Esophagus muscularis mucosa (tissue), 4 donors: ENCODE results near the gene IQCH. TPM values are rescaled to one million over a fixed set of nuclear protein-coding genes. Genes with fewer than 3 reads are reported as not detected.
"Not testable (repeated sequence)": the region's sequence is repeated elsewhere in the genome, so short reads cannot be mapped to it uniquely, and the experiment has no call there.

Experiments used
- DNase-seq: peaks from one replicate; pipeline ENCODE4 v3.0.0-alpha.2; 2017; ENCODE audit errors: extremely low spot score
- H3K27ac ChIP-seq, 4 donors: fragments of 200-600 bp; sonication (generic); replicated peaks in 1 of 4; 1 replicate in 3 of 4; 2 replicates in 1 of 4; pipeline ENCODE4 v1.5.1; 2016 to 2019; ENCODE audit warnings: mild to moderate bottlenecking in 1 of 4
- H3K27me3 ChIP-seq, 4 donors: fragments of 200-600 bp; sonication (generic); one replicate each; pipeline versions ENCODE4 v1.5.1 to v1.6.0; 2016 to 2019
- H3K36me3 ChIP-seq, 4 donors: fragments of 200-600 bp; sonication (generic); one replicate each; pipeline ENCODE4 v1.5.1; 2016 to 2019
- H3K4me1 ChIP-seq, 4 donors: fragments of 200-600 bp; sonication (generic); one replicate each; pipeline ENCODE4 v1.5.1; 2016 to 2019
- H3K4me3 ChIP-seq, 4 donors: fragments of 200-600 bp; sonication (generic); 1 replicate in 2 of 4; 2 replicates in 2 of 4; pipeline ENCODE4 v1.5.1; 2016 to 2019; ENCODE audit warnings: mild to moderate bottlenecking in 4 of 4, moderate library complexity in 1 of 4
- H3K9me3 ChIP-seq, 4 donors: fragments of 200-600 bp; sonication (generic); 1 replicate in 3 of 4; 2 replicates in 1 of 4; pipeline ENCODE4 v1.5.1; 2016 to 2019
- EP300 ChIP-seq: sonication (generic); formaldehyde crosslinking; IDR thresholded peaks from one replicate; pipeline ENCODE4 v1.6.1; 2017; ENCODE audit warnings: antibody characterized with exemption
- POLR2A ChIP-seq: fragments of 450-650 bp; IDR thresholded peaks from one replicate; pipeline ENCODE4 v1.6.1; 2017; ENCODE audit warnings: antibody characterized with exemption, moderate library complexity, mild to moderate bottlenecking, low read depth
- POLR2AphosphoS5 ChIP-seq, 2 donors: sonication (generic); formaldehyde crosslinking; IDR thresholded peaks; one replicate each; pipeline ENCODE4 v1.6.1; 2017; ENCODE audit warnings: antibody characterized with exemption in 2 of 2
- WGBS: methylation state at CpG from one replicate; pipeline ENCODE4 v1.1.5; 2018; 5-methylcytosine and 5-hydroxymethylcytosine counted together
- intact Hi-C: fragments of 100-400 bp; cut with DNase I; formaldehyde crosslinking; loops from one replicate; pipeline ENCODE4 v1.15.1; 2023
- total RNA-seq, 4 donors: library from RNA; depleted of rRNA; stranded (reverse); fragments of >200 nt; gene quantifications; one replicate each; pipeline versions ENCODE4 v1.1.0 to v1.2.1, GENCODE V29; 2016
- TF ChIP-seq, protein P1 (sequence below), 3 experiments: fragments of 200-600 bp in 2 of 3; fragments of 450-650 bp in 1 of 3; sonication (generic) in 2 of 3; IDR thresholded peaks; one replicate each; pipeline ENCODE4 v1.5.1; 2017 to 2019; ENCODE audit warnings: antibody characterized with exemption in 3 of 3, mild to moderate bottlenecking in 2 of 3, moderate library complexity in 1 of 3

IQCH gene
- total RNA-seq, 4 donors from 2014 or later, result 0.58 to 2.4 (median 1.2) TPM

DNA sequence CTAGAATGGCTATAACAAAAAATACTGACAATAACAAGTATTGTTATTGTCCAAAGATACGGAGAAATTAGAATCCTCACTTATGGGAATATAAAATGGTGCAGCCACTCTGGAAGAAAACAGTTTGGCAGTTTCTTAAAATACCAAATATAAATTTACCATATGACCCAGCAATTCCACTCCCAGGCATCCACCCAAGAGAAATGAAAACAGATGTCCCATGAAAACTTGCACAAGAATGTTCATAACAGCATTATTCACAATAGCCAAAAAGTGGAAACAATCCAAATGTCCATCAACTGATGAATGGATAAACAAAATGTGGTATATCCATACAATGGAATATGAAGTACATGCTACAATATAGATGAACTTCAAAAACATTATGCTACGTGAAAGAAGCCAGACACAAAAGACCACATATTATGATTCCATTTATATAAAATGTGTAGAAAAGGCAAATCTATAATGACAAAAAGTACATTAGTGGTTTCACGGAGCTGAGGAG, 9.6 kb upstream of the IQCH start:
- intact Hi-C loops, result loop anchor here (10.0 kb wide), 1 partner anchor 190 kb away; no protein-coding TSS in a partner anchor
- peaks cover 0 to 7% (median 4%) of the 10 kb centered on the region in 4 donors for H3K36me3 ChIP-seq
- H3K27ac ChIP-seq, result no peak overlapping the region
- TF ChIP-seq, protein P1, sequence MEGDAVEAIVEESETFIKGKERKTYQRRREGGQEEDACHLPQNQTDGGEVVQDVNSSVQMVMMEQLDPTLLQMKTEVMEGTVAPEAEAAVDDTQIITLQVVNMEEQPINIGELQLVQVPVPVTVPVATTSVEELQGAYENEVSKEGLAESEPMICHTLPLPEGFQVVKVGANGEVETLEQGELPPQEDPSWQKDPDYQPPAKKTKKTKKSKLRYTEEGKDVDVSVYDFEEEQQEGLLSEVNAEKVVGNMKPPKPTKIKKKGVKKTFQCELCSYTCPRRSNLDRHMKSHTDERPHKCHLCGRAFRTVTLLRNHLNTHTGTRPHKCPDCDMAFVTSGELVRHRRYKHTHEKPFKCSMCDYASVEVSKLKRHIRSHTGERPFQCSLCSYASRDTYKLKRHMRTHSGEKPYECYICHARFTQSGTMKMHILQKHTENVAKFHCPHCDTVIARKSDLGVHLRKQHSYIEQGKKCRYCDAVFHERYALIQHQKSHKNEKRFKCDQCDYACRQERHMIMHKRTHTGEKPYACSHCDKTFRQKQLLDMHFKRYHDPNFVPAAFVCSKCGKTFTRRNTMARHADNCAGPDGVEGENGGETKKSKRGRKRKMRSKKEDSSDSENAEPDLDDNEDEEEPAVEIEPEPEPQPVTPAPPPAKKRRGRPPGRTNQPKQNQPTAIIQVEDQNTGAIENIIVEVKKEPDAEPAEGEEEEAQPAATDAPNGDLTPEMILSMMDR (IDR thresholded peaks at IDR 0.05), result no peak
- TF ChIP-seq EP300 (no peak), POLR2A (no peak)
- peaks cover 0 to 36% (median 13%) of the 10 kb centered on the region in 4 donors for H3K4me1 ChIP-seq
- WGBS, result 85% methylated on average over 3 of the region's 3 CpGs
- H3K9me3 ChIP-seq, result no peaks in the 10 kb centered on the region
- DNase-seq, result no peak
- H3K4me3 ChIP-seq, result no peak overlapping the region
- H3K27me3 ChIP-seq, result no peaks in the 10 kb centered on the region

DNA sequence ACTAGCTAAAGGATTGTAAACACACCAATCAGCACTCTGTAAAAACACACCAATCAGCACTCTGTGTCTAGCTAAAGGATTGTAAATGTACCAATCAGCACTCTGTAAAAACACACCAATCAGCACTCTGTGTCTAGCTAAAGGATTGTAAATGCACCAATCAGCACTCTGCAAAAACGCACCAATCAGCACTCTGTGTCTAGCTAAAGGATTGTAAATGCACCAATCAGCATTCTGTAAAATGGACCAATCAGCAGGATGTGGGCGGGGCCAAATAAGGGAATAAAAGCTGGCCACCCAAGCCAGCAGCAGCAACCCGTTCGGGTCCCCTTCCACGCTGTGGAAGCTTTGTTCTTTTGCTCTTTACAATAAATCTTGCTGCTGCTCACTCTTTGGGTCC, 8.0 kb upstream of the IQCH start:
- not testable (repeated sequence) for H3K36me3 ChIP-seq, DNase-seq, H3K27ac ChIP-seq, H3K4me3 ChIP-seq, H3K9me3 ChIP-seq, H3K27me3 ChIP-seq
- intact Hi-C loops, result loop anchor here (10.0 kb wide), 1 partner anchor 188 kb away; no protein-coding TSS in a partner anchor
- peaks cover 0 to 24% (median 0%) of the 10 kb centered on the region in 4 donors for H3K4me1 ChIP-seq
- 100% methylated on average over 5 of the region's 5 CpGs for WGBS

DNA sequence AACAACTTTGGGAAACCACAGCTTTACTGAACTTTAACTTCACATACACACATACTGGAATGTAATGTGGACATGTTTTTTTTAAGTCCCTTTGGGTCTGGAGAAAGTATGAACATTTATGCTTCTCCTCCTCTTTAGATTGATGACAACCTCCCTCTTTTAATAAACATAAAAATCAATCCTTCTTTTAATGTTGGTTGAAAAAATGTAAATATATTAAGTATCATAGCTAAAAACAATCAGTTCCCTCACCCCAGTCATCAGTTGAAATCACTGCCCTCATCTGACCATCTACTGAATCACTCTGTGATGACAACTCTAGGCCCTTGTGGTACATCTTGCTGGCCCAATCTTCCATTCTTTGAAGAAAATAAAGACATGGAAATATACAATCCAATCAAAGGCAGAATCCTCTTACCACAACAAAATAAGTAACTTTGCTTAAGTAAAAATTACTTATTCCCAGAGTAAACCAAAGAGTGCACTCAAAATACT, 6.5 kb upstream of the IQCH start:
- TF ChIP-seq EP300 (no peak), POLR2AphosphoS5 (IDR thresholded peaks at IDR 0.05) (no peak), POLR2A (no peak)
- TF ChIP-seq, protein P1 (IDR thresholded peaks at IDR 0.05), result no peak

DNA sequence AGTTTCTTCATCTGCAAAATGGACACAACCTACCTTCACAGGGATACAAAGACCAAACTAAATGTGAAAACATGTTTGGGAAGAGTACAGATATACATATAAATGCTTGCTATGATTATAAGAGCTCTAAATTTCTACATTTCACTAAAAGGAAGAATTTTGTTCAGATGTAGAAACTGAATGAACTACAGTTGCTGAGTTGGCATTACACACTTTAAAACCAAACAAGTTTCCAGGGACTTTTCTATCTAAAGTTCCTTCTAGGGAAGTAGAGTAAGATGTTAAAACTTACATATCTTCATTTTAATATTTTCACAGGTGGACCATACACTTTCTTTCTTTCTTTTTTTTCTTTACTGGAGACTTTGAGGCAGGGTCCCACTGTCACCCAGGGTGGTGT, 4.8 kb upstream of the IQCH start:
- no peak overlapping the region for H3K27ac ChIP-seq
- intact Hi-C loops, result loop anchor here (5.0 to 10.0 kb wide), 2 partner anchors 53 to 185 kb away; no protein-coding TSS in a partner anchor
- peaks cover 0 to 7% (median 4%) of the 10 kb centered on the region in 4 donors for H3K36me3 ChIP-seq
- DNase-seq, result no peak
- H3K4me1 ChIP-seq, result peaks cover 9 to 26% (median 15%) of the 10 kb centered on the region in 4 donors
- H3K27me3 ChIP-seq, result no peaks in the 10 kb centered on the region
- H3K4me3 ChIP-seq, result no peak overlapping the region
- TF ChIP-seq EP300, result no peak
- H3K9me3 ChIP-seq, result no peaks in the 10 kb centered on the region

More for the DNA sequence above, 6.5 kb upstream of the IQCH start:
- Histone ChIP-seq H3K36me3 (peaks cover 0 to 7% (median 4%) of the 10 kb centered on the region in 4 donors), H3K27ac (no peak overlapping the region), H3K4me1 (peaks cover 1 to 22% (median 6%) of the 10 kb centered on the region in 4 donors), H3K9me3 (no peaks in the 10 kb centered on the region), H3K27me3 (no peaks in the 10 kb centered on the region), H3K4me3 (no peak overlapping the region)
- DNase-seq, result no peak
- intact Hi-C loops, result loop anchor here (10.0 kb wide), 1 partner anchor 187 kb away; no protein-coding TSS in a partner anchor

DNA sequence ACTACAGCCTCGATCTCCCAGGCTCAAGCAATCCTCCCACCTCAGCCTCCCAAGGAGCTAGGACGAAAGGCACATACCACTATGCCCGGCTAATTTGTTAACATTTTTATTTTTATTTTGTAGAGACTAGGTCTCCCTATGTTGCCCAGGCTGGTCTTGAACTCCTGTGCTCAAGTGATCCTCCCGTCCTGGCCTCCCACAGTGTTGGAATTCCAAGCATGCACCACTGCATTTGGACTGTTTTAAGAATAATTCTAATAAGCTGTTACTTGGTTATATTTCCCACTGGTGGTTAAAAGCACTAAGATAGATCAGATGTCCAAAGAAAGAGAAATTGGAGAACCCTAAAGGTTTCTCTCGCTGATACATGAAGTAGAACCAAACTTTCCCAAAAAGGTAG, 3.3 kb upstream of the IQCH start:
- Histone ChIP-seq H3K27ac (no peak overlapping the region), H3K36me3 (peaks cover 0 to 5% (median 2%) of the 10 kb centered on the region in 4 donors), H3K27me3 (no peaks in the 10 kb centered on the region), H3K9me3 (no peaks in the 10 kb centered on the region), H3K4me1 (peaks cover 9 to 26% (median 20%) of the 10 kb centered on the region in 4 donors), H3K4me3 (no peak overlapping the region)
- TF ChIP-seq EP300, result no peak
- TF ChIP-seq, protein P1 (IDR thresholded peaks at IDR 0.05), result no peak
- TF ChIP-seq POLR2A, result no peak
- no peak for TF ChIP-seq POLR2AphosphoS5 (IDR thresholded peaks at IDR 0.05)
- intact Hi-C loops, result loop anchor here (5.0 kb wide), 1 partner anchor 54 kb away; no protein-coding TSS in a partner anchor
- no peak for DNase-seq
- WGBS, result 96% methylated on average over 5 of the region's 5 CpGs

DNA sequence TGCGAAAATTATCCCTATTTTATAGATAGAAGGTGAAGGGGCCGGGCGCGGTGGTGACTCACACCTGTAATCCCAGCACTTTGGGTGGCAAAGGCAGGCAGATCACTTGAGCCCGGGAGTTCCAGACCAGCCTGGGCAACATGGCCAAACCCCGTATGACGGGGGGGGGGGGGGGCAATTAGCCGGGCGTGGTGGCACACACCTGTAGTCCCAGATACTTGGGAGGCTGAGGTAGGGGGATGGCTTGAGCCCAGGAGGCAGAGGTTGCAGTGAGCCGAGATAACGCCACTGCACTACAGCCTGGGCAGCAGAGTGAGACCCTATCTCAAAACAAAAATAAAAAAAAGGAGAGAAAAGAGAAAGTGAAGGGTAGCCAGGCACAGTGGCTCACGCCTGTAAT, 1.5 kb upstream of the IQCH start:
- intact Hi-C loops, result loop anchor here (2.0 to 5.0 kb wide), 2 partner anchors 56 to 188 kb away; partner anchors contain the start of gene SMAD3
- H3K27me3 ChIP-seq, result no peaks in the 10 kb centered on the region
- peaks cover 9 to 26% (median 20%) of the 10 kb centered on the region in 4 donors for H3K4me1 ChIP-seq
- 93% methylated on average over 12 of the region's 12 CpGs for WGBS
- no peaks in the 10 kb centered on the region for H3K9me3 ChIP-seq
- DNase-seq, result no peak
- TF ChIP-seq POLR2A, result no peak
- TF ChIP-seq POLR2AphosphoS5 (IDR thresholded peaks at IDR 0.05), result no peak
- TF ChIP-seq, protein P1 (IDR thresholded peaks at IDR 0.05), result no peak
- no peak for TF ChIP-seq EP300
- H3K4me3 ChIP-seq, result peak overlapping the region; percentile 81 to 88 (median 86)
- H3K36me3 ChIP-seq, result no peaks in the 10 kb centered on the region
- no peak overlapping the region for H3K27ac ChIP-seq
